ENCODE measurements around the gene C1S. TPM values are rescaled to one million over a fixed set of nuclear protein-coding genes. Genes with fewer than 3 reads are reported as not detected.

Gene C1S
- total RNA-seq, 5 donors from 2014 or later (not counting 1 experiment from before 2014, with no cell fraction given), result 1.5 to 5.0 (median 4.5) TPM

GRCh38 chr12:7068240-7068993, 7.9 kb downstream of the C1S start:
- Mint-ChIP-seq H3K36me3 (no peaks in the 10 kb centered on the region), H3K4me3 (no peak overlapping the region), H3K9me3 (no peaks in the 10 kb centered on the region), H3K27me3 (peaks cover 7 to 10% of the 10 kb centered on the region in 2 donors), H3K4me1 (no peaks in the 10 kb centered on the region), H3K27ac (no peak overlapping the region)
- Histone ChIP-seq H3K4me1 (ENCODE audit: control insufficient read depth in 1 of 2, extremely low read depth in 1 of 2, insufficient read depth in 2 of 2, low read length in 2 of 2) (no peaks in the 10 kb centered on the region), H3K27me3 (replicated peaks in 1 of 2; ENCODE audit: control insufficient read depth in 2 of 2, extremely low read depth in 1 of 2, insufficient read depth in 2 of 2, low read length in 1 of 2) (peaks cover 0 to 13% of the 10 kb centered on the region in 2 experiments), H3K4me3 (ENCODE audit: control insufficient read depth in 1 of 2, extremely low read depth in 1 of 2, low read length in 1 of 2) (no peak overlapping the region), H3K9me3 (no peaks in the 10 kb centered on the region), H3K27ac (ENCODE audit: low read length) (no peak overlapping the region), H3K36me3 (ENCODE audit: control insufficient read depth in 2 of 2, extremely low read depth in 1 of 2, insufficient read depth in 1 of 2, low read length in 1 of 2) (no peaks in the 10 kb centered on the region)
- WGBS (ENCODE audit: insufficient coverage), result 85% methylated on average over 7 of the region's 11 CpGs
- ChIA-PET CTCF (no interaction called here), POLR2A (no interaction called here)
- ATAC-seq (replicated peaks in 1 of 4) (no peak), DNase-seq (no peak)

- no peaks in the 10 kb centered on the region for H3K36me3 ChIP-seq (ENCODE audit: control insufficient read depth in 2 of 2, extremely low read depth in 1 of 2, insufficient read depth in 1 of 2, low read length in 1 of 2)
- CTCF ChIA-PET, result no interaction called here
These were observed 8.5 kb downstream of the C1S start for GRCh38 chr12:7068994-7069346.

GRCh38 chr12:7069386-7069785, 8.9 kb downstream of the C1S start:
- ATAC-seq (replicated peaks in 1 of 4), result no peak
- no peaks in the 10 kb centered on the region for H3K9me3 ChIP-seq
- no peak overlapping the region for H3K4me3 ChIP-seq (ENCODE audit: control insufficient read depth in 1 of 2, extremely low read depth in 1 of 2, low read length in 1 of 2)
- Mint-ChIP-seq H3K36me3 (no peaks in the 10 kb centered on the region), H3K4me1 (no peaks in the 10 kb centered on the region), H3K4me3 (no peak overlapping the region), H3K9me3 (no peaks in the 10 kb centered on the region), H3K27me3 (peaks cover 10 to 11% of the 10 kb centered on the region in 2 donors), H3K27ac (no peak overlapping the region)
- H3K36me3 ChIP-seq (ENCODE audit: control insufficient read depth in 2 of 2, extremely low read depth in 1 of 2, insufficient read depth in 1 of 2, low read length in 1 of 2), result no peaks in the 10 kb centered on the region
- POLR2A ChIA-PET, result no interaction called here
- peaks cover 0 to 14% of the 10 kb centered on the region in 2 experiments for H3K27me3 ChIP-seq (replicated peaks in 1 of 2; ENCODE audit: control insufficient read depth in 2 of 2, extremely low read depth in 1 of 2, insufficient read depth in 2 of 2, low read length in 1 of 2)
- H3K27ac ChIP-seq (ENCODE audit: low read length), result no peak overlapping the region
- 68% methylated on average over 3 of the region's 6 CpGs for WGBS (ENCODE audit: insufficient coverage)
- no peaks in the 10 kb centered on the region for H3K4me1 ChIP-seq (ENCODE audit: control insufficient read depth in 1 of 2, extremely low read depth in 1 of 2, insufficient read depth in 2 of 2, low read length in 2 of 2)
- CTCF ChIA-PET, result no interaction called here
- no peak for DNase-seq

More at GRCh38 chr12:7068994-7069346, 8.5 kb downstream of the C1S start:
- H3K27me3 ChIP-seq (replicated peaks in 1 of 2; ENCODE audit: control insufficient read depth in 2 of 2, extremely low read depth in 1 of 2, insufficient read depth in 2 of 2, low read length in 1 of 2), result peaks cover 0 to 13% of the 10 kb centered on the region in 2 experiments
- no peak for ATAC-seq (replicated peaks in 1 of 4)
- H3K4me3 ChIP-seq (ENCODE audit: control insufficient read depth in 1 of 2, extremely low read depth in 1 of 2, low read length in 1 of 2), result no peak overlapping the region
- DNase-seq, result no peak
- Mint-ChIP-seq H3K4me1 (no peaks in the 10 kb centered on the region), H3K27ac (no peak overlapping the region), H3K4me3 (no peak overlapping the region), H3K27me3 (peaks cover 10 to 11% of the 10 kb centered on the region in 2 donors), H3K9me3 (no peaks in the 10 kb centered on the region), H3K36me3 (no peaks in the 10 kb centered on the region)
- WGBS (ENCODE audit: insufficient coverage), result 100% methylated on average over 2 of the region's 2 CpGs
- no peak overlapping the region for H3K27ac ChIP-seq (ENCODE audit: low read length)
- no peaks in the 10 kb centered on the region for H3K9me3 ChIP-seq
- POLR2A ChIA-PET, result no interaction called here
- H3K4me1 ChIP-seq (ENCODE audit: control insufficient read depth in 1 of 2, extremely low read depth in 1 of 2, insufficient read depth in 2 of 2, low read length in 2 of 2), result no peaks in the 10 kb centered on the region

- no peaks in the 10 kb centered on the region for H3K36me3 Mint-ChIP-seq
- WGBS (ENCODE audit: insufficient coverage), result 85% methylated on average over 6 of the region's 6 CpGs
- ATAC-seq (replicated peaks in 1 of 4) (no peak), DNase-seq (no peak)
- Histone ChIP-seq H3K4me3 (ENCODE audit: control insufficient read depth in 1 of 2, extremely low read depth in 1 of 2, low read length in 1 of 2) (no peak overlapping the region), H3K27me3 (replicated peaks in 1 of 2; ENCODE audit: control insufficient read depth in 2 of 2, extremely low read depth in 1 of 2, insufficient read depth in 2 of 2, low read length in 1 of 2) (peaks cover 0 to 20% of the 10 kb centered on the region in 2 experiments), H3K4me1 (ENCODE audit: control insufficient read depth in 1 of 2, extremely low read depth in 1 of 2, insufficient read depth in 2 of 2, low read length in 2 of 2) (no peaks in the 10 kb centered on the region), H3K36me3 (ENCODE audit: control insufficient read depth in 2 of 2, extremely low read depth in 1 of 2, insufficient read depth in 1 of 2, low read length in 1 of 2) (no peaks in the 10 kb centered on the region), H3K9me3 (no peaks in the 10 kb centered on the region), H3K27ac (ENCODE audit: low read length) (no peak overlapping the region)
- no peaks in the 10 kb centered on the region for H3K9me3 Mint-ChIP-seq
- no peak overlapping the region for H3K4me3 Mint-ChIP-seq
- no peak overlapping the region for H3K27ac Mint-ChIP-seq
- H3K4me1 Mint-ChIP-seq, result peaks cover 0 to 7% (median 0%) of the 10 kb centered on the region in 3 donors
- peaks cover 6 to 12% of the 10 kb centered on the region in 2 donors for H3K27me3 Mint-ChIP-seq
- ChIA-PET POLR2A (no interaction called here), CTCF (no interaction called here)
These were observed 11.5 kb downstream of the C1S start for GRCh38 chr12:7072035-7072434.

- Histone ChIP-seq H3K4me1 (ENCODE audit: control insufficient read depth in 1 of 2, extremely low read depth in 1 of 2, insufficient read depth in 2 of 2, low read length in 2 of 2) (no peaks in the 10 kb centered on the region), H3K27me3 (replicated peaks in 1 of 2; ENCODE audit: control insufficient read depth in 2 of 2, extremely low read depth in 1 of 2, insufficient read depth in 2 of 2, low read length in 1 of 2) (peaks cover 0 to 16% of the 10 kb centered on the region in 2 experiments), H3K9me3 (no peaks in the 10 kb centered on the region), H3K36me3 (ENCODE audit: control insufficient read depth in 2 of 2, extremely low read depth in 1 of 2, insufficient read depth in 1 of 2, low read length in 1 of 2) (no peaks in the 10 kb centered on the region), H3K27ac (ENCODE audit: low read length) (no peak overlapping the region), H3K4me3 (ENCODE audit: control insufficient read depth in 1 of 2, extremely low read depth in 1 of 2, low read length in 1 of 2) (no peak overlapping the region)
- POLR2A ChIA-PET, result no interaction called here
- Mint-ChIP-seq H3K9me3 (no peaks in the 10 kb centered on the region), H3K4me3 (no peak overlapping the region), H3K27me3 (peaks cover 6 to 10% of the 10 kb centered on the region in 2 donors), H3K27ac (no peak overlapping the region), H3K4me1 (peaks cover 0 to 7% (median 0%) of the 10 kb centered on the region in 3 donors), H3K36me3 (no peaks in the 10 kb centered on the region)
- 92% methylated on average over 4 of the region's 6 CpGs for WGBS (ENCODE audit: insufficient coverage)
- ATAC-seq (replicated peaks in 1 of 4), result no peak
- CTCF ChIA-PET, result interaction anchor here in 1 of 2 donors (0.5 kb wide), 1 partner anchor 374 kb away, joined by 3 read pairs; no protein-coding TSS in a partner anchor
- DNase-seq, result no peak
These were observed 12.0 kb downstream of the C1S start for GRCh38 chr12:7072554-7072953.

GRCh38 chr12:7073946-7074345, 13.4 kb downstream of the C1S start:
- H3K27ac Mint-ChIP-seq, result no peak overlapping the region
- WGBS (ENCODE audit: insufficient coverage), result no CpG with 5 or more reads among the region's 1 CpG
- no peaks in the 10 kb centered on the region for H3K9me3 Mint-ChIP-seq
- H3K27me3 Mint-ChIP-seq, result peaks cover 6 to 9% of the 10 kb centered on the region in 2 donors
- POLR2A ChIA-PET, result interaction anchor here in 1 of 2 donors (0.6 kb wide), 1 partner anchor 172 kb away, joined by 4 read pairs; no protein-coding TSS in a partner anchor
- DNase-seq, result no peak
- H3K9me3 ChIP-seq, result no peaks in the 10 kb centered on the region
- H3K36me3 ChIP-seq (ENCODE audit: control insufficient read depth in 2 of 2, extremely low read depth in 1 of 2, insufficient read depth in 1 of 2, low read length in 1 of 2), result no peaks in the 10 kb centered on the region
- CTCF ChIA-PET, result interaction anchor here (0.6 to 0.7 kb wide), 2 partner anchors 15 to 762 kb away, joined by 3 to 7 read pairs; no protein-coding TSS in a partner anchor
- H3K4me3 Mint-ChIP-seq, result no peak overlapping the region
- no peak for ATAC-seq (replicated peaks in 1 of 4)
- no peak overlapping the region for H3K4me3 ChIP-seq (ENCODE audit: control insufficient read depth in 1 of 2, extremely low read depth in 1 of 2, low read length in 1 of 2)
- H3K27ac ChIP-seq (ENCODE audit: low read length), result no peak overlapping the region
- no peaks in the 10 kb centered on the region for H3K36me3 Mint-ChIP-seq
- peaks cover 0 to 12% of the 10 kb centered on the region in 2 experiments for H3K27me3 ChIP-seq (replicated peaks in 1 of 2; ENCODE audit: control insufficient read depth in 2 of 2, extremely low read depth in 1 of 2, insufficient read depth in 2 of 2, low read length in 1 of 2)
- H3K4me1 ChIP-seq (ENCODE audit: control insufficient read depth in 1 of 2, extremely low read depth in 1 of 2, insufficient read depth in 2 of 2, low read length in 2 of 2), result no peaks in the 10 kb centered on the region
- H3K4me1 Mint-ChIP-seq, result peaks cover 0 to 7% (median 0%) of the 10 kb centered on the region in 3 donors
